Peyer's patch (tissue), 4 donors: Measurements from ENCODE around the gene TFAP2B.

Source experiments
- CTCF ChIP-seq, 6 experiments: fragments of 450-650 bp in 4 of 6; fragments of 200-600 bp in 2 of 6; sonication (generic) in 1 of 6; IDR thresholded peaks; one replicate each; pipeline ENCODE4 v1.5.1; 2017 to 2019; ENCODE audit warnings: antibody characterized with exemption in 6 of 6, mild to moderate bottlenecking in 3 of 6, moderate library complexity in 1 of 6
- POLR2A ChIP-seq, 2 donors: fragments of 450-650 bp; IDR thresholded peaks; one replicate each; pipeline ENCODE4 v1.5.1; 2017; ENCODE audit warnings: antibody characterized with exemption in 2 of 2, mild to moderate bottlenecking in 2 of 2, moderate library complexity in 2 of 2

DNA sequence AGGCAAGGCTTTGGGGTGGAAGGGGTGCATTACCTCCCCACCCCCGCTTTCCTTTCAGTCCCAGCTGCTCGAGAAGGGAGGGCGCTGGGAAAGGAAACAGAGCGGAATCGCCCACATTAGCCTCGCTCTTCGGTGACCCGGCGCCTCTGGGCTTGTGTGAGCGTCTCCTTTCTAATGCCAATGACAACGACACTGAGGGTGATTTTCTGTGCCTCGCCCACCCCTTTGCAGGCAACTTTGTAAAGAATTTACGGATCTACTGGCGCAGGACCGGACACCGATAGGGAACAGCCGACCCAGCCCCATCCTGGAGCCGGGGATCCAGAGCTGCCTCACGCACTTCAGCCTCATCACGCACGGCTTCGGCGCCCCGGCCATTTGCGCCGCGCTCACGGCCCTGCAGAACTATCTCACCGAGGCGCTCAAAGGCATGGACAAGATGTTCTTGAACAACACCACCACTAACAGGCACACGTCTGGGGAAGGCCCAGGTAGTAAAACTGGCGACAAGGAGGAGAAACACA lies 24.3 kb downstream of the TFAP2B start:
- TF ChIP-seq CTCF (IDR thresholded peaks at IDR 0.05) (no peak), POLR2A (IDR thresholded peaks at IDR 0.05) (no peak)
